Mesenchymal stem cell (in vitro differentiated cells and primary cell): ENCODE measurements around the gene NOC4L. TPM values are rescaled to one million over a fixed set of nuclear protein-coding genes. Genes with fewer than 3 reads are reported as not detected.

Source experiments
- small RNA-seq: library from polyadenylated mRNA; stranded (forward); fragments of <200 nt; extraction: miRNeasy Mini kit (QIAGEN cat#:217004); gene quantifications from one replicate; pipeline ENCODE3, GENCODE V24; 2013; ENCODE audit warnings: low read depth

The NOC4L gene

Small RNA genes lying within 50 kb of the gene (small RNA-seq; reads per million reads assigned to genes)
- gene AC138466.3 = not detected
